HFF-Myc (cell line): ENCODE data around the gene MICOS13.
"Not testable (repeated sequence)": the region's sequence is repeated elsewhere in the genome, so short reads cannot be mapped to it uniquely, and the experiment has no call there.

ENCODE experiments used
- DNase-seq: peaks from one replicate; pipeline ENCODE4 v3.0.0-alpha.2; 2011; ENCODE audit warnings: low read depth; ENCODE audit errors: extremely low read depth
- H3K4me3 ChIP-seq: replicated peaks from 2 replicates; pipeline ENCODE4 v1.5.1; 2011; ENCODE audit warnings: low read depth, mild to moderate bottlenecking, control low read depth, low read length
- TF ChIP-seq, protein P1 (sequence below): IDR thresholded peaks from 2 replicates; pipeline ENCODE4 v1.5.1; 2012; ENCODE audit warnings: mild to moderate bottlenecking, low read depth, low read length, control low read depth; ENCODE audit errors: missing control alignments

Gene MICOS13

GRCh38 chr19:5707576-5708575 lies 27.6 kb upstream of the MICOS13 start:
- DNase-seq = no peak
- TF ChIP-seq, protein P1, sequence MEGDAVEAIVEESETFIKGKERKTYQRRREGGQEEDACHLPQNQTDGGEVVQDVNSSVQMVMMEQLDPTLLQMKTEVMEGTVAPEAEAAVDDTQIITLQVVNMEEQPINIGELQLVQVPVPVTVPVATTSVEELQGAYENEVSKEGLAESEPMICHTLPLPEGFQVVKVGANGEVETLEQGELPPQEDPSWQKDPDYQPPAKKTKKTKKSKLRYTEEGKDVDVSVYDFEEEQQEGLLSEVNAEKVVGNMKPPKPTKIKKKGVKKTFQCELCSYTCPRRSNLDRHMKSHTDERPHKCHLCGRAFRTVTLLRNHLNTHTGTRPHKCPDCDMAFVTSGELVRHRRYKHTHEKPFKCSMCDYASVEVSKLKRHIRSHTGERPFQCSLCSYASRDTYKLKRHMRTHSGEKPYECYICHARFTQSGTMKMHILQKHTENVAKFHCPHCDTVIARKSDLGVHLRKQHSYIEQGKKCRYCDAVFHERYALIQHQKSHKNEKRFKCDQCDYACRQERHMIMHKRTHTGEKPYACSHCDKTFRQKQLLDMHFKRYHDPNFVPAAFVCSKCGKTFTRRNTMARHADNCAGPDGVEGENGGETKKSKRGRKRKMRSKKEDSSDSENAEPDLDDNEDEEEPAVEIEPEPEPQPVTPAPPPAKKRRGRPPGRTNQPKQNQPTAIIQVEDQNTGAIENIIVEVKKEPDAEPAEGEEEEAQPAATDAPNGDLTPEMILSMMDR = no peak
- H3K4me3 ChIP-seq = no peak overlapping the region

GRCh38 chr19:5706876-5707573 lies 26.7 kb upstream of the MICOS13 start:
- DNase-seq = no peak
- H3K4me3 ChIP-seq = no peak overlapping the region
- TF ChIP-seq, protein P1 = no peak

DNA sequence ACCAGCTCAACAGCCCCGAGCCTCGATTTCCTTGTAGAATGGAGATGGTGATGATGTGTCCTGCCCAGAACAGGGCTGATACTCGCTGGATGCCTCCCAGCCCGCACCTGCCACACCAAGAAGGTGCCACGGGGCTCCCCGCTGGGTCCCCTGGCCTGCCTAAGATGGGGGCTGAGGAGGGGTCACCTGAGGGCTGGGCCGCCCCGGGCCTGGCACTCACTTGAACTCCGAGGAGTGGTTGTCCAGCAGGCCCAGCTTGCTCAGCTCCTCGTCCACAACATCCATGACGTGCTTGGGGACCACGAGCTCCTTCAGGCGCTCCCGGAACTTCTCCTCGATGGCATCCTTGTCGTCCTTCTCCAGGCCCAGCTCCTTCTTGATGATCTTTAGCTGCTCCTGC lies 25.2 kb upstream of the MICOS13 start:
- DNase-seq = no peak
- no peak overlapping the region for H3K4me3 ChIP-seq
- TF ChIP-seq, protein P1 = no peak

GRCh38 chr19:5703819-5704818 lies 23.8 kb upstream of the MICOS13 start:
- no peak for DNase-seq
- TF ChIP-seq, protein P1 = no peak
- H3K4me3 ChIP-seq = no peak overlapping the region

DNA sequence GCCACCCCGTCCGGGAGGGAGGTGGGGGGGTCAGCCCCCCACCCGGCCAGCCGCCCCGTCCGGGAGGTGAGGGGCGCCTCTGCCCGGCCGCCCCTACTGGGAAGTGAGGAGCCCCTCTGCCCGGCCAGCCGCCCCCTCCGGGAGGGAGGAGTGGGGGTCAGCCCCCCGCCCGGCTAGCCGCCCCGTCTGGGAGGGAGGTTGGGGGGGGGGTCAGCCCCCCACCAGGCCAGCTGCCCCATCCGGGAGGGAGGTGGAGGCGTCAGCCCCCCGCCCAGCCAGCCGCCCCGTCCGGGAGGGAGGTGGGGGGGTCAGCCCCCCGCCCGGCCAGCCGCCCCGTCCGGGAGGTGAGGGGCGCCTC lies 21.7 kb upstream of the MICOS13 start:
- not testable (repeated sequence) for DNase-seq, H3K4me3 ChIP-seq

GRCh38 chr19:5700455-5701092 lies 20.3 kb upstream of the MICOS13 start:
- TF ChIP-seq, protein P1 = no peak
- no peak for DNase-seq
- no peak overlapping the region for H3K4me3 ChIP-seq
